CD14-positive monocyte (primary cell): Measurements from ENCODE around the gene SCD. TPM values are rescaled to one million over a fixed set of nuclear protein-coding genes. Genes with fewer than 3 reads are reported as not detected.
A peak's percentile ranks its signal among the peaks of the same experiment; 100 is the strongest.

Source experiments
- DNase-seq, 3 donors: peaks; one replicate each; pipeline ENCODE4 v3.0.0-alpha.2; 2011 to 2022
- H2AFZ ChIP-seq: 2 replicates; pipeline ENCODE4 v1.6.0; 2012; ENCODE audit warnings: mild to moderate bottlenecking, low read depth, low read length, inconsistent platforms; ENCODE audit not compliant: insufficient read depth, poor library complexity, severe bottlenecking
- H3K27ac ChIP-seq, 2 donors: 1 replicate in 1 of 2; 2 replicates in 1 of 2; pipeline ENCODE4 v1.5.1; 2012 to 2013; ENCODE audit warnings: low read length in 2 of 2, control low read depth in 1 of 2, inconsistent platforms in 1 of 2, low read depth in 1 of 2, mild to moderate bottlenecking in 1 of 2
- H3K27me3 ChIP-seq, 2 donors: one replicate each; pipeline versions ENCODE4 v1.6.0 to v1.6.1; 2011 to 2013; ENCODE audit warnings: low read length in 2 of 2; ENCODE audit not compliant: control insufficient read depth in 2 of 2, insufficient read depth in 2 of 2
- H3K36me3 ChIP-seq, 2 donors: replicated peaks in 1 of 2; 1 replicate in 1 of 2; 2 replicates in 1 of 2; pipeline versions ENCODE4 v1.5.1 to v1.6.1; 2012 to 2013; ENCODE audit warnings: low read length in 2 of 2, control low read depth in 1 of 2, inconsistent platforms in 1 of 2, mild to moderate bottlenecking in 1 of 2; ENCODE audit not compliant: insufficient read depth in 2 of 2, control insufficient read depth in 1 of 2
- H3K4me1 ChIP-seq, 2 donors: 1 replicate in 1 of 2; 2 replicates in 1 of 2; pipeline versions ENCODE4 v1.5.1 to v1.6.1; 2012 to 2013; ENCODE audit warnings: low read length in 2 of 2, control low read depth in 1 of 2, inconsistent platforms in 1 of 2, mild to moderate bottlenecking in 1 of 2, moderate library complexity in 1 of 2; ENCODE audit not compliant: insufficient read depth in 2 of 2, control insufficient read depth in 1 of 2
- H3K4me2 ChIP-seq: replicated peaks from 2 replicates; pipeline ENCODE3; 2012; ENCODE audit warnings: low read length, moderate library complexity, mild to moderate bottlenecking; ENCODE audit not compliant: poor library complexity, severe bottlenecking; ENCODE audit errors: extremely low read depth
- H3K4me3 ChIP-seq, 3 experiments: fragments of 200-600 bp in 1 of 3; sonication (generic) in 1 of 3; replicated peaks in 1 of 3; 1 replicate in 2 of 3; 2 replicates in 1 of 3; pipeline ENCODE4 v1.5.1; 2011 to 2013; ENCODE audit warnings: low read length in 3 of 3, mild to moderate bottlenecking in 3 of 3, control low read depth in 2 of 3, low read depth in 2 of 3, inconsistent platforms in 1 of 3, moderate library complexity in 1 of 3
- H3K79me2 ChIP-seq: 2 replicates; pipeline ENCODE4 v1.6.0; 2012; ENCODE audit warnings: mild to moderate bottlenecking, control low read depth, inconsistent platforms, low read length, moderate library complexity; ENCODE audit not compliant: insufficient read depth
- H3K9ac ChIP-seq: 2 replicates; pipeline ENCODE4 v1.6.0; 2017; ENCODE audit warnings: low read length, mild to moderate bottlenecking; ENCODE audit not compliant: insufficient read depth, poor library complexity, severe bottlenecking
- H3K9me3 ChIP-seq, 2 donors: replicated peaks in 1 of 2; 1 replicate in 1 of 2; 2 replicates in 1 of 2; pipeline versions ENCODE4 v1.5.1 to v1.6.1; 2012 to 2013; ENCODE audit warnings: low read length in 2 of 2, control low read depth in 1 of 2; ENCODE audit not compliant: control insufficient read depth in 1 of 2, insufficient read depth in 1 of 2
- H4K20me1 ChIP-seq: 2 replicates; pipeline ENCODE4 v1.6.0; 2012; ENCODE audit warnings: mild to moderate bottlenecking, low read length, control low read depth, moderate library complexity; ENCODE audit not compliant: insufficient read depth
- H3K27ac Mint-ChIP-seq, 7 donors: one replicate each; pipeline ENCODE4 v1.8.0; 2020; ENCODE audit warnings: mild to moderate bottlenecking in 7 of 7, mixed read lengths in 7 of 7, moderate library complexity in 6 of 7, inconsistent platforms in 2 of 7
- H3K27me3 Mint-ChIP-seq, 3 donors: one replicate each; pipeline ENCODE4 v1.8.0; 2021 to 2022; ENCODE audit warnings: low read depth in 3 of 3, mild to moderate bottlenecking in 3 of 3, mixed read lengths in 3 of 3, moderate library complexity in 3 of 3, inconsistent platforms in 1 of 3
- H3K36me3 Mint-ChIP-seq, 2 donors: one replicate each; pipeline ENCODE4 v1.8.0; 2020; ENCODE audit warnings: mixed read lengths in 2 of 2, inconsistent platforms in 1 of 2, mild to moderate bottlenecking in 1 of 2
- H3K4me1 Mint-ChIP-seq: one replicate; pipeline ENCODE4 v1.8.0; 2020; ENCODE audit warnings: mild to moderate bottlenecking, mixed read lengths
- H3K4me3 Mint-ChIP-seq, 2 donors: one replicate each; pipeline ENCODE4 v1.8.0; 2020; ENCODE audit warnings: mild to moderate bottlenecking in 2 of 2, mixed read lengths in 2 of 2, moderate library complexity in 1 of 2
- H3K9me3 Mint-ChIP-seq, 7 donors: one replicate each; pipeline ENCODE4 v1.8.0; 2020 to 2022; ENCODE audit warnings: mixed read lengths in 7 of 7, mild to moderate bottlenecking in 6 of 7, moderate library complexity in 6 of 7, inconsistent platforms in 2 of 7
- CTCF ChIP-seq: fragments of 200-600 bp; IDR thresholded peaks from one replicate; pipeline ENCODE4 v1.8.0; 2022; ENCODE audit warnings: antibody characterized with exemption, mild to moderate bottlenecking
- WGBS: methylation state at CpG from one replicate; pipeline ENCODE4 v1.1.5; 2013; ENCODE audit warnings: missing lambda C conversion rate; ENCODE audit not compliant: insufficient coverage; 5-methylcytosine and 5-hydroxymethylcytosine counted together
- intact Hi-C, 2 donors: fragments of 100-400 bp; cut with micrococcal nuclease; formaldehyde crosslinking; loops; one replicate each; pipeline versions ENCODE4 v1.15.0 to v1.15.1; 2023
- polyA plus RNA-seq, 3 donors: library from polyadenylated mRNA; depleted of rRNA in 1 of 3; unstranded in 2 of 3; stranded (reverse) in 1 of 3; fragments of 300-500 nt in 2 of 3; fragments of >200 nt in 1 of 3; fragmentation: Illumina TruSeq in 2 of 3; gene quantifications; 1 replicate in 2 of 3; 2 replicates in 1 of 3; pipeline ENCODE4 v1.2.3, GENCODE V29; 2012 to 2021

SCD gene
- polyA plus RNA-seq, 3 donors, result 1.00 to 3.4 (median 1.0) TPM

- intact Hi-C loops, result no loop called here
- Histone ChIP-seq H3K27ac (no peak overlapping the region), H4K20me1 (no peaks in the 10 kb centered on the region), H3K9me3 (no peaks in the 10 kb centered on the region), H3K36me3 (no peaks in the 10 kb centered on the region), H3K4me3 (no peak overlapping the region), H3K9ac (no peak overlapping the region), H3K4me1 (peaks cover 25 to 42% of the 10 kb centered on the region in 2 donors), H3K27me3 (peaks cover 9 to 13% of the 10 kb centered on the region in 2 donors), H3K4me2 (no peak overlapping the region), H3K79me2 (no peaks in the 10 kb centered on the region), H2AFZ (no peak overlapping the region)
- no peak overlapping the region for H3K4me3 Mint-ChIP-seq
- 56% methylated on average over 7 of the region's 9 CpGs for WGBS
- H3K27ac Mint-ChIP-seq, result peak overlapping the region in 1 of 7 donors; percentile 36
- H3K27me3 Mint-ChIP-seq, result peaks cover 19 to 29% (median 27%) of the 10 kb centered on the region in 3 donors
- TF ChIP-seq CTCF, result peak; percentile 73
- peaks cover 0 to 7% of the 10 kb centered on the region in 2 donors for H3K36me3 Mint-ChIP-seq
- H3K4me1 Mint-ChIP-seq, result peaks cover 39% of the 10 kb centered on the region
- peak; percentile 23 to 47 (median 34) for DNase-seq
- H3K9me3 Mint-ChIP-seq, result peaks cover 0 to 8% (median 0%) of the 10 kb centered on the region in 7 donors
Observed at GRCh38 chr10:100341953-100342626, 4.9 kb upstream of the SCD start.

- Histone ChIP-seq H3K79me2 (no peaks in the 10 kb centered on the region), H3K36me3 (no peaks in the 10 kb centered on the region), H3K27me3 (peaks cover 9 to 18% of the 10 kb centered on the region in 2 donors), H3K9me3 (no peaks in the 10 kb centered on the region), H3K4me2 (no peak overlapping the region), H3K4me3 (no peak overlapping the region), H2AFZ (no peak overlapping the region), H3K4me1 (peaks cover 30 to 47% of the 10 kb centered on the region in 2 donors), H3K9ac (no peak overlapping the region), H4K20me1 (no peaks in the 10 kb centered on the region), H3K27ac (no peak overlapping the region)
- intact Hi-C loops, result no loop called here
- Mint-ChIP-seq H3K4me1 (peaks cover 41% of the 10 kb centered on the region), H3K36me3 (peaks cover 0 to 9% of the 10 kb centered on the region in 2 donors), H3K4me3 (no peak overlapping the region), H3K27ac (no peak overlapping the region), H3K27me3 (peaks cover 24 to 33% (median 33%) of the 10 kb centered on the region in 3 donors), H3K9me3 (peaks cover 0 to 8% (median 0%) of the 10 kb centered on the region in 7 donors)
- no peak for DNase-seq
- WGBS, result 62% methylated on average over 2 of the region's 7 CpGs
- peak; percentile 25 for TF ChIP-seq CTCF
Observed at GRCh38 chr10:100342627-100342972, 4.4 kb upstream of the SCD start.
